B cell (primary cell): ENCODE data around the gene SSR3. TPM values are rescaled to one million over a fixed set of nuclear protein-coding genes. Genes with fewer than 3 reads are reported as not detected.

Experiments
- ATAC-seq: fragments of 200-7000 bp; cut with Tn5 transposase; one replicate; pipeline ENCODE4 v1.10.0; 2021; ENCODE audit warnings: low read depth, mild to moderate bottlenecking, moderate number of reproducible peaks, moderate library complexity
- CTCF ChIA-PET: fragments of 350-600 bp; sonication (Branson Sonifier 250); formaldehyde crosslinking; loops from one replicate; lab custom pipeline; 2021; ENCODE audit warnings: antibody characterized with exemption, inconsistent platforms; lab: Charles Lee
- POLR2A ChIA-PET: fragments of 350-600 bp; sonication (Branson Sonifier 250); formaldehyde crosslinking; loops from one replicate; lab custom pipeline; 2021; ENCODE audit warnings: antibody characterized with exemption; lab: Charles Lee
- DNase-seq: peaks from one replicate; pipeline ENCODE4 v3.0.0; 2013
- H2AFZ ChIP-seq: 2 replicates; pipeline ENCODE4 v1.6.1; 2012; ENCODE audit warnings: mild to moderate bottlenecking, low read depth, low read length; ENCODE audit not compliant: insufficient read depth, poor library complexity, severe bottlenecking
- H3K27ac ChIP-seq, 2 donors: 1 replicate in 1 of 2; 2 replicates in 1 of 2; pipeline ENCODE4 v1.5.1; 2012 to 2013; ENCODE audit warnings: low read length in 2 of 2, mild to moderate bottlenecking in 2 of 2, moderate library complexity in 1 of 2
- H3K27me3 ChIP-seq, 4 experiments: fragments of 200-600 bp in 1 of 4; sonication (generic) in 1 of 4; replicated peaks in 1 of 4; 1 replicate in 2 of 4; 2 replicates in 2 of 4; pipeline versions ENCODE4 v1.6.1 to v1.7.0; 2013 to 2016; ENCODE audit warnings: low read length in 3 of 4, mild to moderate bottlenecking in 2 of 4, mixed read lengths in 1 of 4, moderate library complexity in 1 of 4; ENCODE audit not compliant: insufficient read depth in 4 of 4, control insufficient read depth in 3 of 4; ENCODE audit errors: control extremely low read depth in 1 of 4
- H3K36me3 ChIP-seq, 2 experiments: replicated peaks in 1 of 2; 1 replicate in 1 of 2; 2 replicates in 1 of 2; pipeline versions ENCODE4 v1.6.1 to v1.7.1; 2013; ENCODE audit warnings: low read length in 1 of 2; ENCODE audit not compliant: insufficient read depth in 2 of 2, control insufficient read depth in 1 of 2; ENCODE audit errors: control extremely low read depth in 1 of 2, extremely low read depth in 1 of 2
- H3K4me1 ChIP-seq, 2 donors: fragments of 200-600 bp in 1 of 2; sonication (generic) in 1 of 2; 1 replicate in 1 of 2; 2 replicates in 1 of 2; pipeline versions ENCODE4 v1.5.1 to v1.6.1; 2013 to 2017; ENCODE audit warnings: low read length in 2 of 2; ENCODE audit not compliant: control insufficient read depth in 2 of 2, insufficient read depth in 2 of 2
- H3K4me2 ChIP-seq: replicated peaks from 2 replicates; pipeline ENCODE3; 2012; ENCODE audit warnings: mild to moderate bottlenecking, low read depth, low read length; ENCODE audit not compliant: poor library complexity, severe bottlenecking
- H3K4me3 ChIP-seq, 5 experiments: fragments of 200-600 bp in 1 of 5; sonication (generic) in 1 of 5; 1 replicate in 3 of 5; 2 replicates in 2 of 5; pipeline versions ENCODE4 v1.5.1 to v1.7.0; 2011 to 2016; ENCODE audit warnings: low read length in 4 of 5, mild to moderate bottlenecking in 4 of 5, low read depth in 2 of 5, control low read depth in 1 of 5, moderate library complexity in 1 of 5; ENCODE audit not compliant: insufficient read depth in 1 of 5; ENCODE audit errors: control extremely low read depth in 1 of 5, extremely low read depth in 1 of 5
- H3K79me2 ChIP-seq: fragments of 200-600 bp; sonication (generic); one replicate; pipeline ENCODE4 v1.6.0; 2016; ENCODE audit warnings: low read length; ENCODE audit not compliant: control insufficient read depth, insufficient read depth
- H3K9ac ChIP-seq: fragments of 200-600 bp; sonication (generic); 2 replicates; pipeline ENCODE4 v1.6.1; 2017; ENCODE audit warnings: mild to moderate bottlenecking, low read length, moderate library complexity
- H3K9me3 ChIP-seq, 3 donors: one replicate each; pipeline versions ENCODE4 v1.6.1 to v1.7.1; 2013; ENCODE audit warnings: low read length in 2 of 3; ENCODE audit not compliant: control insufficient read depth in 2 of 3, insufficient read depth in 1 of 3; ENCODE audit errors: control extremely low read depth in 1 of 3
- H4K20me1 ChIP-seq: 2 replicates; pipeline ENCODE4 v1.6.0; 2012; ENCODE audit warnings: mild to moderate bottlenecking, low read length; ENCODE audit not compliant: insufficient read depth, control insufficient read depth, poor library complexity, severe bottlenecking
- H3K27ac Mint-ChIP-seq: one replicate; pipeline ENCODE4 v1.8.0; 2021; ENCODE audit warnings: mixed read lengths
- H3K27me3 Mint-ChIP-seq: one replicate; pipeline ENCODE4 v1.8.0; 2021; ENCODE audit warnings: mixed read lengths
- H3K4me1 Mint-ChIP-seq: one replicate; pipeline ENCODE4 v1.8.0; 2021; ENCODE audit warnings: mixed read lengths
- H3K4me3 Mint-ChIP-seq: one replicate; pipeline ENCODE4 v1.8.0; 2021; ENCODE audit warnings: mixed read lengths
- H3K9me3 Mint-ChIP-seq: one replicate; pipeline ENCODE4 v1.8.0; 2022; ENCODE audit warnings: mixed read lengths; ENCODE audit not compliant: insufficient read depth
- EZH2 ChIP-seq: IDR thresholded peaks from 2 replicates; pipeline ENCODE4 v1.6.1; 2012; ENCODE audit warnings: borderline replicate concordance, low read depth, mild to moderate bottlenecking, moderate library complexity, low read length; ENCODE audit not compliant: insufficient read depth, poor library complexity, severe bottlenecking
- WGBS: methylation state at CpG from one replicate; pipeline ENCODE4 v1.1.5; 2013; ENCODE audit warnings: missing lambda C conversion rate; ENCODE audit not compliant: insufficient coverage; 5-methylcytosine and 5-hydroxymethylcytosine counted together
- intact Hi-C: fragments of 100-400 bp; cut with micrococcal nuclease; formaldehyde crosslinking; loops from one replicate; pipeline ENCODE4 v1.10.0; 2022
- polyA plus RNA-seq: library from polyadenylated mRNA; depleted of rRNA; stranded (reverse); fragments of >200 nt; gene quantifications from 2 replicates; pipeline ENCODE4 v1.2.3, GENCODE V29; 2012
- total RNA-seq, 2 donors: library from RNA; stranded (reverse); fragments of 120-200 nt in 1 of 2; gene quantifications; 1 replicate in 1 of 2; 2 replicates in 1 of 2; pipeline versions ENCODE4 v1.2.3 to v1.2.4, GENCODE V29; 2013 to 2022
- TF ChIP-seq, protein P1 (sequence below): fragments of 200-600 bp; IDR thresholded peaks from one replicate; pipeline ENCODE4 v1.8.0; 2022; ENCODE audit warnings: antibody characterized with exemption, mild to moderate bottlenecking

SSR3 gene
- total and polyA plus RNA-seq, 2 donors (not counting 1 experiment from before 2014, with no cell fraction given), result 17.5 to 69.2 TPM

DNA sequence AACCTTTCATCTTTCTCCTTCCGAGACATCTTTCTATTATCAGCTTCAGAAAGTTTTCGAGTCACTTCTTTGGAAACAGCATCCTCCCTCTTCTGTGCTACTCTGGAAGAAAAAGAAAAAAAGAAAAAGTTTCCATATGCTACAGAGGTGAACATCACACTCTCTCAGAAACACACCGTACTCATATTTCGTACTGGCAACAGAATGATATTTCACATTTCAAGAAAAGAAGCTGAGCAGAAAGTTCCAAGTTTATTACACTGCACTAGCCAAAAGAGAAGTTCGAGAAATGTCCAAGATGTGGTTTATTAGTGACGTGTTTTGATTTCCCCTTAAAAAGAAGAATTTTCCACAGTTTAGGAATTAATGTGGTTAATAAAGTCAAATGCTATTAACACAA, 6.0 kb downstream of the SSR3 start:
- ChIA-PET CTCF (interaction anchor here (0.7 to 0.9 kb wide), 2 partner anchors 398 to 534 kb away, joined by 3 read pairs; no protein-coding TSS in a partner anchor), POLR2A (no interaction called here)
- Mint-ChIP-seq H3K4me1 (peaks cover 23% of the 10 kb centered on the region), H3K4me3 (no peak overlapping the region), H3K27ac (no peak overlapping the region), H3K9me3 (no peaks in the 10 kb centered on the region), H3K27me3 (no peaks in the 10 kb centered on the region)
- Histone ChIP-seq H3K4me2 (no peak overlapping the region), H3K4me1 (peaks cover 4 to 7% of the 10 kb centered on the region in 2 donors), H4K20me1 (peaks cover 18% of the 10 kb centered on the region), H3K9ac (no peak overlapping the region), H2AFZ (no peak overlapping the region), H3K36me3 (peaks cover 33 to 78% of the 10 kb centered on the region in 2 experiments), H3K27ac (no peak overlapping the region), H3K4me3 (no peak overlapping the region), H3K9me3 (no peaks in the 10 kb centered on the region), H3K27me3 (no peaks in the 10 kb centered on the region), H3K79me2 (peaks cover 52% of the 10 kb centered on the region)
- ATAC-seq, result no peak
- intact Hi-C loops, result no loop called here
- DNase-seq, result no peak
- WGBS, result 83% methylated on average over 2 of the region's 6 CpGs
- TF ChIP-seq, protein P1, sequence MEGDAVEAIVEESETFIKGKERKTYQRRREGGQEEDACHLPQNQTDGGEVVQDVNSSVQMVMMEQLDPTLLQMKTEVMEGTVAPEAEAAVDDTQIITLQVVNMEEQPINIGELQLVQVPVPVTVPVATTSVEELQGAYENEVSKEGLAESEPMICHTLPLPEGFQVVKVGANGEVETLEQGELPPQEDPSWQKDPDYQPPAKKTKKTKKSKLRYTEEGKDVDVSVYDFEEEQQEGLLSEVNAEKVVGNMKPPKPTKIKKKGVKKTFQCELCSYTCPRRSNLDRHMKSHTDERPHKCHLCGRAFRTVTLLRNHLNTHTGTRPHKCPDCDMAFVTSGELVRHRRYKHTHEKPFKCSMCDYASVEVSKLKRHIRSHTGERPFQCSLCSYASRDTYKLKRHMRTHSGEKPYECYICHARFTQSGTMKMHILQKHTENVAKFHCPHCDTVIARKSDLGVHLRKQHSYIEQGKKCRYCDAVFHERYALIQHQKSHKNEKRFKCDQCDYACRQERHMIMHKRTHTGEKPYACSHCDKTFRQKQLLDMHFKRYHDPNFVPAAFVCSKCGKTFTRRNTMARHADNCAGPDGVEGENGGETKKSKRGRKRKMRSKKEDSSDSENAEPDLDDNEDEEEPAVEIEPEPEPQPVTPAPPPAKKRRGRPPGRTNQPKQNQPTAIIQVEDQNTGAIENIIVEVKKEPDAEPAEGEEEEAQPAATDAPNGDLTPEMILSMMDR, result no peak

DNA sequence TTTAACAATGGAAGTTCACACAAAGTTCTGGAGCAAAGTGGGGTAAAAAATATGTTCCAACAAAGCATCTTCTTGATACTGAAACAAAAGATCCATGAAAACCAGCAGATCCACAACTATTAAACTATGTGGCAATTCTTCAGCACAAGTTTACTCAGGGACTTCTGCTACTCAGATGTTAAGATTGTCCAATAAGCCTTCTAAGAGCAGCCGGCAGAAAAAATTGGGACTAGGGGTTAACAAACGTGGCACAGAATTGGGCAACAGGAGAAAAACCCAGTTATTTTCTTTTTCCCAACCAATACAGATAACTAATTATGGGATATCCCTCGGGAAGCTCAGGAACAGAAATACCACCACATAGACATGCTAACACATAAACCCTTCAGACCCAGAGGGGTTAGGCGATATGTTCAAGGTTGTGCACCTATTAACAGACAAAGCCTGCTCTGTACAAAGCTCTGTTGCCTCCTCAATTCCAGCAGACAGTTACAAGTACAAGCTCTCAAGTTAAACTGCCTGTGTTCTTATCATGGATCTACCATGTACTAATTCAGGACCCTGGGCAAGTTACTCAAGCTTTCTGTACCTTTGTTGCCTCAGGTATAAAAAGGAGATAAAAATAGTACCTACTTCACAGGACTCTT, 6.8 kb downstream of the SSR3 start:
- no peak for DNase-seq
- no peaks in the 10 kb centered on the region for H3K9me3 Mint-ChIP-seq
- H2AFZ ChIP-seq, result no peak overlapping the region
- H3K4me2 ChIP-seq, result no peak overlapping the region
- H3K27me3 Mint-ChIP-seq, result no peaks in the 10 kb centered on the region
- H4K20me1 ChIP-seq, result peaks cover 18% of the 10 kb centered on the region
- H3K27ac Mint-ChIP-seq, result no peak overlapping the region
- TF ChIP-seq, protein P1, result no peak
- TF ChIP-seq EZH2, result no peak
- H3K4me3 Mint-ChIP-seq, result no peak overlapping the region
- peaks cover 44% of the 10 kb centered on the region for H3K79me2 ChIP-seq
- H3K4me3 ChIP-seq, result no peak overlapping the region
- no peak overlapping the region for H3K27ac ChIP-seq
- no peak for ATAC-seq
- H3K36me3 ChIP-seq, result peaks cover 33 to 85% of the 10 kb centered on the region in 2 experiments
- H3K9ac ChIP-seq, result no peak overlapping the region
- CTCF ChIA-PET, result interaction anchor here (0.9 to 1.5 kb wide), 2 partner anchors 533 to 534 kb away, joined by 3 read pairs; no protein-coding TSS in a partner anchor
- peaks cover 16% of the 10 kb centered on the region for H3K4me1 Mint-ChIP-seq
- POLR2A ChIA-PET, result no interaction called here
- H3K9me3 ChIP-seq, result no peaks in the 10 kb centered on the region
- H3K4me1 ChIP-seq, result no peaks in the 10 kb centered on the region
- intact Hi-C loops, result no loop called here
- WGBS, result 97% methylated on average over 4 of the region's 4 CpGs
- H3K27me3 ChIP-seq, result no peaks in the 10 kb centered on the region
